Subcutaneous adipose tissue (tissue), 4 donors: ENCODE results near the gene PRKG1. TPM values are rescaled to one million over a fixed set of nuclear protein-coding genes. Genes with fewer than 3 reads are reported as not detected.

Experiments used
- CTCF ChIP-seq: fragments of 450-650 bp; IDR thresholded peaks from one replicate; pipeline ENCODE4 v1.5.1; 2016; ENCODE audit warnings: low read depth, mild to moderate bottlenecking, control low read depth, antibody characterized with exemption, moderate library complexity
- total RNA-seq, 4 donors: library from RNA; depleted of rRNA; stranded (reverse); fragments of >200 nt; gene quantifications; one replicate each; pipeline ENCODE4 v1.1.0, GENCODE V29; 2016

Gene PRKG1
- total RNA-seq, 4 donors from 2014 or later: 7.6 to 17.2 (median 10.7) TPM

GRCh38 chr10:51892965-51893658, 818.8 kb downstream of the PRKG1 start:
- TF ChIP-seq CTCF: no peak

DNA sequence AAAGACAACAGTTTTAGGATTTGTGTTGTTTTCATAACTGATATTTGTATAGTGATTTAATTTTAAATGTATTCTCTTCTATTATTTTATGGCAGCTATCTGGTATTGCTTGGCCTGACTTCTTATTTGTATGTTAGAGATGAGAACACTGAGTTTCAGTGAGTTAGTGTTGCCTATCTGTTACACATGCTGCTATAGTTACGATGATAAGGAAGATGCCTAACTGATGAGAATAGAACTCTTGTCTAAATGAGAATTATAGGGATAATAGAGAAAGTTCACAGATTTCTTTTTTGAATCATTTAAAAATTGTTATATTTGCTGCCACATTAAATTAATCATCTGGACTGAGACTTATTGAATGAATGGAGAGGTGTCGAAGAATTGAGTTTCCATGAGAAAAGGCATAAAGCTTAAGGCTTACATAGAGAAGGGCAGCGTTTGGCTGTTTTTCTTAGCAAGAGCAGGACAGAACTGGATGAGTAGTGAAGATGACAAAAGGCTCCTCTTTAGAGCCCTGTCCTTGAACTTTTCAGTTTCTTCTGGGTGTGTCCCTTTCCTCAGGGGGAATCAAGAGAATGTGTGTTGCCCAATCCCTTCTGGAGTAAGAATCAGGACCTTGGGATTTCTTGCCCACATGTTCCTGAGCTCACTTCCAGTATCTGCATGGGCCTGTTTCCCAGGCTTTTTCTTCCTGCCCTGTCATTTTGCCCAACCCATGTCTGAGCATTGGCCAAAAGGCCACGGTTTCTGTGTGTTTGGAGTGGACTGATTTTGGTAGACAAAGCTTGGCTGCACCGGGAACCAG, 820.7 kb downstream of the PRKG1 start:
- TF ChIP-seq CTCF: no peak

GRCh38 chr10:51896849-51897248, 822.6 kb downstream of the PRKG1 start:
- no peak for TF ChIP-seq CTCF

GRCh38 chr10:51897560-51897959, 823.3 kb downstream of the PRKG1 start:
- TF ChIP-seq CTCF: no peak

- no peak for TF ChIP-seq CTCF
Measured at GRCh38 chr10:51900180-51900579, 825.9 kb downstream of the PRKG1 start.

GRCh38 chr10:51903675-51904074, 829.4 kb downstream of the PRKG1 start:
- no peak for TF ChIP-seq CTCF

GRCh38 chr10:51905032-51905431, 830.7 kb downstream of the PRKG1 start:
- no peak for TF ChIP-seq CTCF
